Activated naive CD4-positive, alpha-beta T cell treated with Interleukin-2 at 50 U/mL for 16 hours (primary cell): Measurements from ENCODE around the gene ALDH1A2.

Experiments used
- DNase-seq: peaks from one replicate; pipeline ENCODE4 v3.0.0-alpha.2; 2020

Gene ALDH1A2

DNA sequence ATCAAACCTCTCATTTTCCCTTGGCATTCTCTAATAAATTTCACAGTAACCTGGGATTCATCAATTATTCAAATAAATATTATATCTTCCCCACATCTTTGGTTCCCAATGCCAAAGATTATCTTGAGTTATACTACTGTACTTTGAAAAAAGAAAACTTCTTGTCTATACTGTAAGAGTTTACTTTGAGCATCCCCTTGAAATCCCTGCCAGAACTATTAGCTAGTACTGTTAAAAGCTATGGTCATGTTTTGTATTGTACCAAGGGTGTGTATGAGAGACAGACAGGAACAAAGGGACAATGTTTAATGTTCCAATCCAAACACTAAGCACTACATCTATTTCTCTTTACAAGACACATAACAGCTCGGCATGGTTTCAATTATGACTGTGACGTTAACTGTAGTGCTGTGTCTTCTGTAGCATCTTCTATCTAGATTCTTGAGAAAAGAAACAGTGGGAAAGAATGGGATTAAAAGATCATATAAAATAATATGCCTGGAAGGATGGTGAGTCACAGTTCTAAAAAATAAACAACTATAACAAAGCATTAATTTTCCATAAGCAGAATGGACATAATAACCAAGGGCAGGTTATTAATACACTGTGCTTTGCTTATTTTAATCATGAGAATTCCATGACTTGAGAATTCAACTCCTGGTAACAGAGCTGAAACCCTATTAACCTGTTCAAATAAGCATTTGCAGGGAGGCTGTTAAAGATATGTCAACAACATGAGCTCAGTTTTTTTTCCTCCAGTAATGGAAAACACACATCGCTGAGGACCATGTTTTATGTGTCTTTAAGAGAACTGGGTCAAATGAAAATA, 71.1 kb downstream of the ALDH1A2 start:
- DNase-seq, result no peak

DNA sequence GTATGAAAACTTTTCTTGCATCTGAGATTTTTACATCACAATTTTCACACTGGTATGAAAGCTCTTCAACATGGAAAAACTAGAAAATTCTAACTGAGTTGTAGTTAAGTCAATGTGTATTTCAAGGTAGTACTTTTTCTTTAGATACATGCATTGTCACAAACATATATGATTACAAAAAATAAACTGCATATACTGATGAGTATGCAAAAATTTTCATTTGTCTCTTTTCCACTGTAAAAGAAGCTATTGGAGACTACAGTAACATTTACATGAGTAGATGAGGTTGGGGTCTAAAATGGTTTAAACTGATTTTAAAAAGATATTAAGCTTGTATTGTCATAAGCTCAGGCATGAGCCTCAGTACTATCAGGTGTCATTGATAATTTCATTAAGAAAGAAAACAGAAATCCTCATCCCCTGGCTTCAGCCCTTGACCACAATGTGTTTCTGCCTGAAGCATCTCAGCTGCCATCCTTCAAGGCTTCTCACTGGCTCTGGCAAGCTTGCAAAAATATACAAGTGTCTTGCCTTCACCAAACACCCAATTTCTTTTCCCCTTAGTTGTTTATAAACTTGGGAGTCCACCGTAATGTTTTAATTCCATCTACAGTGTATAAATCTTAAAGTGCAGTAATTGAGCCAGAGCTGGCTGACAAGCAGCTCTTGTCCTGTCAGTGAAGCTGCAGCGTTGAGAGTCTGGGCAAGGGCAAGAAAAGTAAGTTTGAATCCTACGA, 71.9 kb downstream of the ALDH1A2 start:
- DNase-seq, result no peak

- DNase-seq, result no peak
Observed at GRCh38 chr15:57992761-57993355, 72.7 kb downstream of the ALDH1A2 start.

DNA sequence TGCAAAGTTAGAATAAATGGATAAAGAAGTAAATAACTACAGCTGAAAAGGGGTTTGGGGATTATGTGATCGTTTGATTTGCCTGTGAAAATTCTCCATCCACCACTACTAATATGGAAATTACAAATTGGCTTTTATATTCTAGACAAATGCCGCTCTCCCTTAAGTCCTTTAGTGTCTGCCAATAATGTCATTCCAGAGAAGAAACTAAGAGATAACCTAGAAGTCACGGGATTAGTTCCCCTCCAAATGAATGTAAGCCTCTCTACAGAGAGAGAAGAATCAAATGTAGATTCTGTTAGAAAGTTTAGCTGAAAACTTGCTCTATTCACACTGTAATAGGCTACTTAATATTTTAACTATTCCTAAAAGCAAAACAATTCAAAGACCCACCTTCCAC, 92.0 kb downstream of the ALDH1A2 start:
- no peak for DNase-seq

- DNase-seq, result no peak
Observed at GRCh38 chr15:57972864-57973263, 92.6 kb downstream of the ALDH1A2 start.

GRCh38 chr15:57969996-57970395, 95.5 kb downstream of the ALDH1A2 start:
- no peak for DNase-seq

DNA sequence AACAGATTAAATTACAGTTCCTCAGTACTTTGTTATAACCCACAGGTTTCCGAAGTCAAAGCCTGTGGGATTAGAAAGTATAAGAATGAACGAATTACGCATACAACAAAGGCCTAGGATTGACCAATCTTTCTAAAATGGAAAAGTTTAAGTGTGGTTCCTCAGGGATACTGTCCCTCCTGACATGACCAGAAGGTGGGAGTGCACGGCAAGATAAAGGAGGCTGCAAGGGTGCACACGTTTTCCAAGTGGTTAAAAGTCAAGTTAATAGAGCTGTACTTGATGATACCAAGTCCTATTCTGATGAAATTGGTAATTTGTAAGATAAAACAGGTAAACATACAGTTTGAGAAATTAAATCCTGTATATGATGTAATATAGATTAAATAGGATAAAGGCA, 96.2 kb downstream of the ALDH1A2 start:
- DNase-seq, result no peak

- DNase-seq, result no peak
Observed at GRCh38 chr15:57962887-57963286, 102.6 kb downstream of the ALDH1A2 start.

DNA sequence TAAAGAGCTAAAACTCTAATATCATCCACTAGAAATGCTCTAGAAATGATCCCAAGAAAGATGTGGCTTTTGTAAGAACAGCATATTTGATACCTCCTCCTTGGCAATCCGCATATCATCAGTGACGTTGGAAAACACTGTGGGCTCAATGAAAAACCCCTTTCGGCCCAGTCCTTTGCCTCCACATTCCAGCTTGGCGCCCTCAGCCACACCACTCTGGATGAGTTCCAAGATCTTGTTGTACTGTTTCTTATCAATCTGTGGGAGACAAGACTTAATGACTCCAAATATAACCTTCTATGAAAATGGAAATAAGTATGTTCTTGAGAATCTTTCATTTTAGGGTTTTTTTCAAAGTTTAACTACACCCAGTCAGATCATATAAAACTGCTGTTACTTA, 103.6 kb downstream of the ALDH1A2 start:
- no peak for DNase-seq

DNA sequence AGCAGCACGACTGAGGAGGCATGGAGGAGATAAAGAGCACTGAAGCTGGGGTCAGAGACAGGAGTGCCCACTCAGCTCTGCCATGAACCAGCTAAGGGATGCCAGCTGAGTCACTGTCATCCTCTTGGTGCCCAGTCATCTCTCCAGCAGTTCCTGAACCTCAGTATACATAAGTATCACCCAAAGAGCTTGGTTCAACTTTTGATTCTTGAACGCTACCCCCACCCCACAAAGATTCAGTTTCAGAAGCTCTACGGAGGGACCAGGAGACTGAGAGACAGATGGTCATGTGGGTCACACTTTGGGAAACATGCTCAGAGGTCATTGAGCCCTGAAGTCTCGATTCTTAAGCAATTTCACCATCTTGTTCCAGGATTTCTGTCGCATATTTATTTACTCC, 108.4 kb downstream of the ALDH1A2 start:
- DNase-seq, result no peak

DNA sequence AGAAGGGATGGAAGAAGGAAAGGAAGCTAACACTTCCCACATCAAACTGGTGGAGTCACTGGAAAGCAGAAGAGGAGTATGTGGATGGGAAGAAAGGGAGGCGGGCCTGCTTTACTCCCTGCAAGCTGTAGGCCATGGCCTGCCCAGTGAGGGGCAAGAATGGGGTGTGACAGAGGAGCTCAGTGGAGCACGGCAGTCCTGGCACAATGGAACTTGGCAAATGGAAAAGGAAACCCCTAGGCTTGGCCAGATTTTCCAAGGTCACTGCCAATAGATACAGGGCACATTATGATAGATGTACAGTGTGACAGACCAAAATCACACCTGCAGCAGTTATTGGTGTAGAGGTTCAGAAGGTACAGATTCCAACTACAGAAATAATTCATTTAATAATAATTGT, 111.6 kb downstream of the ALDH1A2 start:
- no peak for DNase-seq

DNA sequence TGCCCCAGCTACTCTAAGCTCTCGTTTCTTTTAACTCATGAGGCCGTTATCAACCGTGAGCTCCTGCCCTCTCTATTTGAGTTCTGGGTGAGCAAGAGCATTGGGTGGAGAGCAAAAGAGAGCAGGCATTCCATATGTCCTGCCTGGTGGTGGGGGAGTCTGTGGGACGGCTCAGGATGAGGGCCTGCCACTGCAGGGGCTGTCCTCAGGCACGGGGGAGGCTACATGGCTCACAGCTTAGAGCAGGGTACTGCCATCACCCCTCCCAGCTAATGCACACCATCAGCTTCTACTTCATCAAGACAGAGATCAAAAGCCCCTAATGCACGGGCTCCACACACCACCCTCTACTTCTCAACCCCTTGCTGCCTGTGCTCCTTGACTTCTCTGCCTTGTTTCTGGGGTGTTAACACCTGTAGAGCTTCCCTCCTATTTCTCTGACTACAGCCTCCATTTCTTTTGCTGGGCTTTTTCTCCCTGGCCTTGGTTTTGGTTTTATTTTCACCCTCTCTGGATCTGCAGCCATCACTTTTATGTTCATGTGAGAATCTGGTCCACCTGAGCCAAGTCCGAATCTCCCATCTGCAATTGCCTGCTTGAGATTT, 114.1 kb downstream of the ALDH1A2 start:
- DNase-seq, result no peak

DNA sequence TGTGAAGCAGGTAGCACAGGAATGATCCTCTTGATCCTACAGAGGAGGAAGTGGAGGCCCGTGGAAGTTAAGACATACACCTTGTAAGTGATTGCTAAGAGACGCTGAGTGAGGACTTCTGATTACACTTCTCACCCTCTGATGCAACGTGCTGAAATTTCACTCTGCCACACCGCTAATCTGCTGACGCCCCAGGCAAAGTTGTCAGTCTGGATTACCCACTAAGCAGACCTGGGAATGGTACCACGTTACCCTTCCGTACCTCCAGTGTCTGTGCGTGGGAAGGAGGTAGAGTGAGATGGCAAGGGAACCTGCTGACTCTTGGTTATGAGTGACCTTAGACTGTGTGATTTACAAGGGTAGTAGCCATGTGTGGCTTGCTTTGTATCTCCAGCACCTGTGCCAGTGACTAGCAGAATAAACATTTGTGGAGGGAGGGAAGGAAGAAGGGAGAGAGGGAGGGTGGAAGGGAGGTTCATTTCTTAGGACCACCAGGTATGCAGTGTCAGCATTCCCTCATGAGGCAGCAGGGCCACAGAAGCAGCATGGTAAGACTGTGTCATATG, 115.0 kb downstream of the ALDH1A2 start:
- DNase-seq, result no peak

GRCh38 chr15:57949374-57949943, 116.1 kb downstream of the ALDH1A2 start:
- DNase-seq, result no peak

GRCh38 chr15:57948351-57949289, 116.9 kb downstream of the ALDH1A2 start:
- no peak for DNase-seq

GRCh38 chr15:57947781-57948180, 117.7 kb downstream of the ALDH1A2 start:
- no peak for DNase-seq

GRCh38 chr15:57947282-57947681, 118.2 kb downstream of the ALDH1A2 start:
- no peak for DNase-seq

DNA sequence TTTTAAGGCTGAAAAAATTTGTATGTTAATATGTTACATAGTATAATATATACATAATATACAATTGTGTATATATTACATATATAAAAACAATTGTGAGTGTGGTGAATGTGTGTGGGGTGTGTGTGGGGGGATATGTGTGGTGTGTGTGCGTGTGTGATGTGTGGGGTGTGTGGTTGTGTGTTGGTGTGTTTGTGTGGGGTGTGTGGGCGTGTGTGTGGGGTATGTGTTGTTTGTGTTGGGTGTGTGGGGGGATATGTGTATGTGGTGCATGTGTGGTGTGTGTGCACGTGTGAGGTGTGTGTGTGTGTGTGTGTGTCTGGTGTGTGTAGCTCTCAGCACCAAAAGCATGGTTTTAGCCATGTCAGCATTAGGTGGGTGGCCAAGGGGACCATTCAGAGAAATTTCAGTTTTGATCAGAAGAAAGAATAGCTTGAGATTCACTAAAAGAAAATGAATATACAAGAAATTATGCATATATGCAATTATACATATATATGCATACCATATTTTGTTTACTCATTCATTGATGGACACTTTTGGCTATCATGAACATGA, 118.9 kb downstream of the ALDH1A2 start:
- DNase-seq, result no peak

DNA sequence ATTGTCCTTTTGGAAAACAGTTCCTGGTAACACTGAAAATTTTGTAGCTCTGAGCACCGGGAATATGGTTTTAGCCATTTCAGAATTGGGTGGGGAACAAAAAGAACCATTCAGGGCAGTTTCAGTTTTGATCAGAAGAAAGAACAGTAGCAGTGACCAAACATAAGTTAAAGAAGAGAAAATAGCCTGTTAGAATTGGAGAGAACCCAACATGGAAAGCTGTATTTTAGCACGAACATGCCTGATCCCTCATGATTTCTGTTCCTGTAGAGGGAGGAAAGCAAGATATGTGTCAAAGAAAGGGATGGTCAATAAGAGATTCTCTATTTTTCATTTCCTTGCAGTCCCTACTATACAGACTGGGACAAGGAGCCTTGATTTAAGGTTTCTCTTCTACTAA, 119.9 kb downstream of the ALDH1A2 start:
- DNase-seq, result no peak

DNA sequence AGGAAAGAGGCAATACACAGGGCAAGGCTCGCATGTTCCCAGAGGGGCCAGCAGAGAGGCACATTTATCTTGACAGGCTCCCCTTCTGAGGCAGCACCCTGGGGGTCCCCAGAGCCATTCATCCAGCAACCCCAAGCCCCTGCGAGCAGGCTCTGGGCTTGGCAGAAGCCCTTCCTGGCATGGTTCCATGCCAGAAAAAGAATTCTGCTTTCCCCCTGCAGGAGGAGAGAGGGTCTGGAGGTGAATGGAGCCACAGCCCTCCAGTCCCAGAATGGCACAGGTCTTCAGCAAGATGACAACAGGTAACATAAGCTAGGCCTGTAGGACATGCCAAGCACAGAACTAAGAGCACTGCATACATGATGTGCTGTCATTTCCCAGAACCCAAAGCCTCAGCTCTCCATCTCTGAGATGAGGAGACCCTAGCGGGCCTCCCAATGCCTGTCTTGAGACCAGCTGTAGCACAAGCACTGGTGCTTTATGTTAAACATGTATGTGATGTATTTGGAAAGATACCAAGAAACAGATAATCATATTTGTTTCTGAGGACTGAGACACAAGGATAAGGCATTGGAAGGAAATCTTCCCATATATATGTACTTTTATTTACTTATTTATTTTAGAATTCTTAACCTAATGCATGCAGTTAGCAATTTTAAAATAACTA, 121.6 kb downstream of the ALDH1A2 start:
- no peak for DNase-seq

GRCh38 chr15:57943171-57943570, 122.3 kb downstream of the ALDH1A2 start:
- no peak for DNase-seq
